ENCODE results near the gene FBXW7.
A peak's percentile ranks its signal among the peaks of the same experiment; 100 is the strongest.

Gene FBXW7

DNA sequence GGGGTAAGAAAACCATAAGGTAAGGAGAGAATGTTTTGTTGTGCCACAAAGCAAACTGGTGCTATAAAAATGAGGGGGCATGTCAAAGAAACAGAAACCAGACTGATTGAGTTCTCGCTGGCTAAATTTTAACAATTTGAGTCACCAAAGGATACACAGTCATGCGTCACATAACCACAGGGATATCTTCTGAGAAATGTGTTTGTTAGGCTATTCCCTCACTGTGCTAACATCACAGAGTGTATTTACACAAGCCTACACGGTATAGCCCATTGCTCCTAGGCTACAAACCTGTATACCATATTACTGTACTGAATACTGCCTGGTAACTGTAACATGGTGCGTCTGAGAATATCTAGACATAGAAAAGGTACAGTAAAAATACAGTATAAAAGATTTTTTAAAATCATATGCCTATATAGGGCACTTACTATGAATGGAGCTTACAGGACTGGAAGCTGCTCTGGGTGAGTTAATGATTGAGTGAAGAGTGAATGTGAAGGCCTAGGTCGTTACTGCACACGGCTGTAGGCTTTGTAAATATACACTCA, 50.1 kb downstream of the FBXW7 start:
- no peak for DNase-seq (ENCODE audit: low spot score)
- peak; percentile 99 for ATAC-seq (ENCODE audit: low read depth)
- no peaks in the 10 kb centered on the region for H3K27me3 ChIP-seq (ENCODE audit: insufficient read depth, poor library complexity, severe bottlenecking)
- H3K4me3 ChIP-seq (ENCODE audit: severe bottlenecking): no peak overlapping the region
- no peaks in the 10 kb centered on the region for H3K36me3 ChIP-seq (ENCODE audit: low read depth)
- TF ChIP-seq, protein P1, sequence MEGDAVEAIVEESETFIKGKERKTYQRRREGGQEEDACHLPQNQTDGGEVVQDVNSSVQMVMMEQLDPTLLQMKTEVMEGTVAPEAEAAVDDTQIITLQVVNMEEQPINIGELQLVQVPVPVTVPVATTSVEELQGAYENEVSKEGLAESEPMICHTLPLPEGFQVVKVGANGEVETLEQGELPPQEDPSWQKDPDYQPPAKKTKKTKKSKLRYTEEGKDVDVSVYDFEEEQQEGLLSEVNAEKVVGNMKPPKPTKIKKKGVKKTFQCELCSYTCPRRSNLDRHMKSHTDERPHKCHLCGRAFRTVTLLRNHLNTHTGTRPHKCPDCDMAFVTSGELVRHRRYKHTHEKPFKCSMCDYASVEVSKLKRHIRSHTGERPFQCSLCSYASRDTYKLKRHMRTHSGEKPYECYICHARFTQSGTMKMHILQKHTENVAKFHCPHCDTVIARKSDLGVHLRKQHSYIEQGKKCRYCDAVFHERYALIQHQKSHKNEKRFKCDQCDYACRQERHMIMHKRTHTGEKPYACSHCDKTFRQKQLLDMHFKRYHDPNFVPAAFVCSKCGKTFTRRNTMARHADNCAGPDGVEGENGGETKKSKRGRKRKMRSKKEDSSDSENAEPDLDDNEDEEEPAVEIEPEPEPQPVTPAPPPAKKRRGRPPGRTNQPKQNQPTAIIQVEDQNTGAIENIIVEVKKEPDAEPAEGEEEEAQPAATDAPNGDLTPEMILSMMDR (IDR thresholded peaks at IDR 0.05; ENCODE audit: poor library complexity, severe bottlenecking): no peak
- H3K9me3 ChIP-seq (ENCODE audit: severe bottlenecking): peaks cover 3% of the 10 kb centered on the region
- H3K27ac ChIP-seq (ENCODE audit: poor library complexity, severe bottlenecking): no peak overlapping the region
- H3K4me1 ChIP-seq (ENCODE audit: insufficient read depth, poor library complexity, severe bottlenecking): peaks cover 34% of the 10 kb centered on the region

DNA sequence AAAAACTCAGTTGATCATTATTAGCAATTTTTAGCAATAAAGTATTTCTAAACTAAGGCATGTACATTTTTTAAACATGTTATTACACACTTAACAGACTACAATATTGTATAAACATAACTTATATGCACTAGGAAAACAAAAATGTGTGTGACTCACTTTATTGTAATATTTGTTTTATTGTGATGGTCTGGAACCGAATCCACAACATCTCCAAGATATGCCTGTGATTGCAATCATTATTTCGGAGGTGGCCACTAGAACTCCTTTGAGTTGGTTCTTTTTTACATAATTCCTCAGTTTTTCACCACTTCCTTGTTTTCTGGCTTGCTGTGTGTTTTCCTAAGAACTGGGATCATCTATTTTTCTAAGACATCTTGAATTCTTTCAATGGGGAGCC, 53.7 kb downstream of the FBXW7 start:
- Histone ChIP-seq H3K4me3 (ENCODE audit: severe bottlenecking) (no peak overlapping the region), H3K36me3 (ENCODE audit: low read depth) (no peaks in the 10 kb centered on the region), H3K4me1 (ENCODE audit: insufficient read depth, poor library complexity, severe bottlenecking) (peaks cover 35% of the 10 kb centered on the region), H3K9me3 (ENCODE audit: severe bottlenecking) (peaks cover 3% of the 10 kb centered on the region), H3K27me3 (ENCODE audit: insufficient read depth, poor library complexity, severe bottlenecking) (no peaks in the 10 kb centered on the region), H3K27ac (ENCODE audit: poor library complexity, severe bottlenecking) (no peak overlapping the region)
- no peak for ATAC-seq (ENCODE audit: low read depth)
- TF ChIP-seq, protein P1 (IDR thresholded peaks at IDR 0.05; ENCODE audit: poor library complexity, severe bottlenecking): no peak
- DNase-seq (ENCODE audit: low spot score): no peak

DNA sequence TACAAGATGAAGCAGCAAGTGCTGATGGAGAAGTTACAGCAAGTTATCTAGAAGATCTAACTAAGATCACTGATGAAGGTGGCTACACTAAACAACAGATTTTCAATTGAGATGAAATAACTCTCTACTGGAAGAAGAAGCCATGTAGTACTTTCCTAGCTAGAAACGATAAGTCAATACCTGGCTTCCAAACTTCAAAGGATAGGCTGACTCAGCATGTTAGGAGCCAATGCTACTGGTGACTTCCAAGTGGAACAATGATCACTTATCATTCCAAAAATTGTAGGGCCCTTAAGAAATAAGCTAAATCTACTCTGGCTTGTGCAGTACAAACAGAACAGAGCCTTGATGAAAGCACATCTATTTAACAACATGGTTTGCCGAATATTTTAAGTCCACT, 55.0 kb downstream of the FBXW7 start:
- ATAC-seq (ENCODE audit: low read depth) (no peak), DNase-seq (ENCODE audit: low spot score) (no peak)
- Histone ChIP-seq H3K27ac (ENCODE audit: poor library complexity, severe bottlenecking) (no peak overlapping the region), H3K4me1 (ENCODE audit: insufficient read depth, poor library complexity, severe bottlenecking) (peaks cover 22% of the 10 kb centered on the region), H3K36me3 (ENCODE audit: low read depth) (no peaks in the 10 kb centered on the region), H3K4me3 (ENCODE audit: severe bottlenecking) (no peak overlapping the region), H3K9me3 (ENCODE audit: severe bottlenecking) (peaks cover 3% of the 10 kb centered on the region), H3K27me3 (ENCODE audit: insufficient read depth, poor library complexity, severe bottlenecking) (no peaks in the 10 kb centered on the region)
- TF ChIP-seq, protein P1 (IDR thresholded peaks at IDR 0.05; ENCODE audit: poor library complexity, severe bottlenecking): no peak

DNA sequence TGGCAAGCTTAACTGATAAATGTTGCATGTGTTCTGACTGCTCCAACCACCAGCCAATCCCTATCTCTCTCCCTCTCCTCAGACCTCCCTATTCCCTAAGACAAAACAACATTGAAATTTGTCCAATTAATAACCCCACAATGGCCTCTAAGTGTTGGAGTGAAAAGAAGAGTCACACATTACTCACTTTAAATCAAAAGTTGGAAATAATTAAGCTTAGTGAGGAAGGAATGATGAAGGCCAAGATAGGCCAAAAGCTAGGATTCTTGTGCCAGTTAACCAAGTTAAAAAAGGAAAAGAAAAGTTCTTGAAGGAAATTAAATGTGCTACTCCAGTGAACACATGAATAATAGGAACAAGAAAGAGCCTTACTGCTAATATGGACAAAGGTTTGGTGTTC, 55.6 kb downstream of the FBXW7 start:
- Histone ChIP-seq H3K4me3 (ENCODE audit: severe bottlenecking) (no peak overlapping the region), H3K9me3 (ENCODE audit: severe bottlenecking) (peaks cover 3% of the 10 kb centered on the region), H3K27me3 (ENCODE audit: insufficient read depth, poor library complexity, severe bottlenecking) (no peaks in the 10 kb centered on the region), H3K27ac (ENCODE audit: poor library complexity, severe bottlenecking) (no peak overlapping the region), H3K4me1 (ENCODE audit: insufficient read depth, poor library complexity, severe bottlenecking) (peaks cover 19% of the 10 kb centered on the region), H3K36me3 (ENCODE audit: low read depth) (no peaks in the 10 kb centered on the region)
- no peak for DNase-seq (ENCODE audit: low spot score)
- TF ChIP-seq, protein P1 (IDR thresholded peaks at IDR 0.05; ENCODE audit: poor library complexity, severe bottlenecking): no peak
- ATAC-seq (ENCODE audit: low read depth): no peak

DNA sequence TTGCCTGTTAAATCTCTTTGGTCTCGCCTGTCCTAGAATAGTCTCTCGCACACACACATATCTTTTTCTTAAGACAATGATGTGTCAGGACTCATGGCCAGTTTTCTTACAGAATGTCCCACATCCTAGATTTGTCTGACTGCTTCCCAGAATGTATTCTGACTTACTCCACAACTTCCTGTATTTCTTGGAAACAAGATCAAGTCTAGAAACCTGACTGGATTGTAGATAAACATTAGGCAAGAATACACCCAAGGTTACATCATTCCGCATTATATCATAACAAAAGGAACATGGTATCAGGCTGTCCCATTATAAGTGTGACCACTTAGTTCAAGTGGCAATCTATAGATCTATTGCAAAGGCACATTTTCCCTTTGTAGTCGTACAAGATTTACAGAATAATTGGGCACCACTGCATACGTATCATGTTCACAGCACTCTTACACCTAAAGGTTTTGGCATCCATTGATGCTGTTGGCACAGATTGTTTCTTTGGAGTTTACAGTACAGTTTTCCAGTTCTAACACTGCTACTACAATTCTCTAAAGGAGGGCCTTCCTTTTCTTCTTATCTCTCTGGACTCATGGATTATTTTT, 56.4 kb downstream of the FBXW7 start:
- Histone ChIP-seq H3K9me3 (ENCODE audit: severe bottlenecking) (peaks cover 3% of the 10 kb centered on the region), H3K4me1 (ENCODE audit: insufficient read depth, poor library complexity, severe bottlenecking) (peaks cover 20% of the 10 kb centered on the region), H3K36me3 (ENCODE audit: low read depth) (no peaks in the 10 kb centered on the region), H3K27me3 (ENCODE audit: insufficient read depth, poor library complexity, severe bottlenecking) (no peaks in the 10 kb centered on the region), H3K4me3 (ENCODE audit: severe bottlenecking) (no peak overlapping the region), H3K27ac (ENCODE audit: poor library complexity, severe bottlenecking) (peak overlapping the region; percentile 21)
- DNase-seq (ENCODE audit: low spot score) (no peak), ATAC-seq (ENCODE audit: low read depth) (peak; percentile 57)
- TF ChIP-seq, protein P1 (IDR thresholded peaks at IDR 0.05; ENCODE audit: poor library complexity, severe bottlenecking): no peak

Measured in RWPE2 (cell line).